GM23338 (cell line): ENCODE data around the gene FCN2. TPM values are rescaled to one million over a fixed set of nuclear protein-coding genes. Genes with fewer than 3 reads are reported as not detected.

Experiments
- ATAC-seq: fragments of 200-7000 bp; cut with Tn5 transposase; 3 replicates; pipeline ENCODE4 v1.9.1; 2020
- DNase-seq: peaks from one replicate; pipeline ENCODE4 v3.0.0-alpha.2; 2015; ENCODE audit warnings: low spot score
- H2AFZ ChIP-seq: fragments of 200-600 bp; sonication (generic); 2 replicates; pipeline ENCODE4 v1.8.0; 2016; ENCODE audit warnings: antibody characterized with exemption, mild to moderate bottlenecking, moderate library complexity
- H3F3A ChIP-seq: fragments of 200-600 bp; sonication (generic); replicated peaks from 2 replicates; pipeline ENCODE4 v1.8.0; 2017; ENCODE audit warnings: antibody characterized with exemption, mixed run types, low read depth
- H3K27ac ChIP-seq: fragments of 200-600 bp; sonication (generic); 2 replicates; pipeline ENCODE4 v1.6.1; 2016; ENCODE audit warnings: low read depth
- H3K27me3 ChIP-seq: fragments of 200-600 bp; sonication (generic); 2 replicates; pipeline ENCODE4 v1.8.0; 2016; ENCODE audit warnings: mild to moderate bottlenecking, mixed run types, moderate library complexity; ENCODE audit not compliant: insufficient read depth
- H3K36me3 ChIP-seq: fragments of 200-600 bp; sonication (generic); 2 replicates; pipeline ENCODE4 v1.8.0; 2016; ENCODE audit warnings: mild to moderate bottlenecking; ENCODE audit not compliant: insufficient read depth
- H3K4me1 ChIP-seq: fragments of 200-600 bp; sonication (generic); 2 replicates; pipeline ENCODE4 v1.8.0; 2016; ENCODE audit warnings: mild to moderate bottlenecking, moderate library complexity; ENCODE audit not compliant: insufficient read depth
- H3K4me2 ChIP-seq: fragments of 200-600 bp; sonication (generic); 2 replicates; pipeline ENCODE4 v1.7.1; 2017; ENCODE audit warnings: mixed run types
- H3K4me3 ChIP-seq: fragments of 200-600 bp; sonication (generic); 2 replicates; pipeline ENCODE4 v1.6.1; 2016; ENCODE audit warnings: mixed run types
- H3K79me2 ChIP-seq: fragments of 200-600 bp; sonication (generic); replicated peaks from 2 replicates; pipeline ENCODE4 v1.8.0; 2017; ENCODE audit warnings: mild to moderate bottlenecking; ENCODE audit not compliant: insufficient read depth
- H3K9me2 ChIP-seq: fragments of 200-600 bp; sonication (generic); 2 replicates; pipeline ENCODE4 v1.8.0; 2017; ENCODE audit not compliant: insufficient read depth
- H4K20me1 ChIP-seq: fragments of 200-600 bp; sonication (generic); replicated peaks from 2 replicates; pipeline ENCODE4 v1.8.0; 2017; ENCODE audit warnings: mild to moderate bottlenecking; ENCODE audit not compliant: insufficient read depth
- H3K27ac Mint-ChIP-seq: 2 replicates; pipeline ENCODE4 v1.8.0; 2020; ENCODE audit warnings: inconsistent platforms, mild to moderate bottlenecking, moderate library complexity, mixed read lengths
- H3K27me3 Mint-ChIP-seq: 3 replicates; pipeline ENCODE4 v1.8.0; 2022; ENCODE audit warnings: low read depth, mild to moderate bottlenecking, moderate library complexity, mixed read lengths, inconsistent platforms; ENCODE audit not compliant: insufficient read depth, poor library complexity
- H3K36me3 Mint-ChIP-seq: 3 replicates; pipeline ENCODE4 v1.8.0; 2021; ENCODE audit warnings: low read depth, mild to moderate bottlenecking, inconsistent platforms, moderate library complexity, mixed read lengths
- H3K4me1 Mint-ChIP-seq: 3 replicates; pipeline ENCODE4 v1.8.0; 2020; ENCODE audit warnings: mild to moderate bottlenecking, inconsistent platforms, mixed read lengths
- H3K4me3 Mint-ChIP-seq: 3 replicates; pipeline ENCODE4 v1.8.0; 2021; ENCODE audit warnings: moderate library complexity, mild to moderate bottlenecking, inconsistent platforms, mixed read lengths
- H3K9me3 Mint-ChIP-seq: 3 replicates; pipeline ENCODE4 v1.8.0; 2020; ENCODE audit warnings: moderate library complexity, mild to moderate bottlenecking, inconsistent platforms, mixed read lengths
- CTCF ChIP-seq, 2 experiments: fragments of 200-600 bp in 1 of 2; sonication (generic) in 1 of 2; conservative IDR thresholded peaks; 2 replicates each; pipeline versions ENCODE4 v1.5.1 to v1.6.1; 2016 to 2017; ENCODE audit warnings: antibody characterized with exemption in 2 of 2, low read depth in 2 of 2, mild to moderate bottlenecking in 2 of 2, moderate library complexity in 1 of 2
- ETS1 ChIP-seq: IDR thresholded peaks from 2 replicates; pipeline ENCODE4 v1.6.1; 2016; ENCODE audit warnings: antibody characterized with exemption
- EZH2 ChIP-seq: fragments of 200-600 bp; sonication (generic); IDR thresholded peaks from one replicate; pipeline ENCODE4 v1.8.0; 2017; ENCODE audit warnings: antibody characterized with exemption, mild to moderate bottlenecking, low read depth; ENCODE audit not compliant: unreplicated experiment
- EZH2phosphoT487 ChIP-seq: fragments of 200-600 bp; sonication (generic); IDR thresholded peaks from one replicate; pipeline ENCODE4 v1.8.1; 2018; ENCODE audit warnings: antibody characterized with exemption; ENCODE audit not compliant: unreplicated experiment
- JUNB ChIP-seq: IDR thresholded peaks from one replicate; pipeline ENCODE4 v1.6.1; 2016; ENCODE audit warnings: antibody characterized with exemption; ENCODE audit not compliant: unreplicated experiment
- NANOG ChIP-seq: IDR thresholded peaks from 2 replicates; pipeline ENCODE4 v1.6.1; 2016; ENCODE audit warnings: antibody characterized with exemption, borderline replicate concordance
- POLR2AphosphoS5 ChIP-seq: IDR thresholded peaks from 2 replicates; pipeline ENCODE4 v1.6.1; 2016; ENCODE audit warnings: antibody characterized with exemption, low read depth
- REST ChIP-seq: IDR thresholded peaks from one replicate; pipeline ENCODE4 v1.6.1; 2018; ENCODE audit warnings: antibody characterized with exemption; ENCODE audit not compliant: unreplicated experiment
- STAT1 ChIP-seq: IDR thresholded peaks from one replicate; pipeline ENCODE4 v1.6.1; 2016; ENCODE audit warnings: antibody characterized with exemption; ENCODE audit not compliant: unreplicated experiment
- ZNF331 ChIP-seq: fragments of 250-450 bp; sonication (Bioruptor Pico); IDR thresholded peaks from 2 replicates; pipeline ENCODE4 v1.5.0; 2020; ENCODE audit warnings: low read depth, mild to moderate bottlenecking, moderate library complexity
- ZNF462 ChIP-seq: fragments of 250-450 bp; sonication (Bioruptor Pico); IDR thresholded peaks from 2 replicates; pipeline ENCODE4 v1.5.0; 2020; ENCODE audit warnings: mild to moderate bottlenecking, moderate library complexity
- polyA plus RNA-seq: library from polyadenylated mRNA; unstranded; fragments of >200 nt; fragmentation: Nextera tagmentation; extraction: Ambion mirVana; gene quantifications from 2 replicates; pipeline ENCODE4 v1.2.1, GENCODE V29; 2016
- total RNA-seq: library from RNA; depleted of rRNA; stranded (reverse); fragments of >200 nt; shearing (Covaris generic); gene quantifications from 2 replicates; pipeline ENCODE4 v1.2.3, GENCODE V29; 2014

Gene FCN2
- total and polyA plus RNA-seq, 2 experiments from 2014 or later: not detected

DNA sequence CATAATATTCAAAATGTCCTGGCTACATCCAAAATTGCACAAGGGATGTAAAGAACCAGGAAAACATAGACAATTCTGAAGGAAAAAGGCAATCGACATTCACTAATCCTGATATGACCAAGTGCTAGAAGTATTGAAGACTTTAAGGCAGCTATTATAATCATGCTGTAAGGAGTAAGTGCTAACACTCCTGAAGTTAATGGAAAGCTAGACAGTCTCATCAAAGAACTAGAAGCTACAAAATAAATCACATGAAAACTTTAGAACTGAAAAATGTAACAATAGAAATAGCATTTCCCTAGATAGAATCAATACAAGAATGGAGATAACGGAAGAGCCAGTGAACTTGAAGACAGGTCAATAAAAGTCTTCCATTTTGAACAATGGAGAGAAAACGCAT lies 18.6 kb downstream of the FCN2 start:
- Histone ChIP-seq H2AFZ (no peak overlapping the region), H3K9me2 (no peaks in the 10 kb centered on the region), H3K79me2 (no peaks in the 10 kb centered on the region), H3K4me2 (no peak overlapping the region), H3K27me3 (no peaks in the 10 kb centered on the region), H3K4me3 (no peak overlapping the region), H3F3A (no peaks in the 10 kb centered on the region), H4K20me1 (no peaks in the 10 kb centered on the region), H3K27ac (no peak overlapping the region), H3K4me1 (no peaks in the 10 kb centered on the region), H3K36me3 (no peaks in the 10 kb centered on the region)
- Mint-ChIP-seq H3K4me1 (no peaks in the 10 kb centered on the region), H3K27me3 (no peaks in the 10 kb centered on the region), H3K9me3 (peaks cover 27% of the 10 kb centered on the region), H3K27ac (no peak overlapping the region), H3K4me3 (no peak overlapping the region), H3K36me3 (peaks cover 7% of the 10 kb centered on the region; the same call in 1 of the 3 replicates)
- DNase-seq: no peak
- TF ChIP-seq ZNF331 (CRISPR knock-in tag): no peak
- TF ChIP-seq NANOG: no peak
- TF ChIP-seq JUNB: no peak
- TF ChIP-seq STAT1: no peak
- no peak for TF ChIP-seq EZH2phosphoT487
- no peak for TF ChIP-seq ETS1
- no peak for TF ChIP-seq CTCF (conservative IDR thresholded peaks at IDR 0.05; ENCODE audit: low read depth in 2 of 2)
- TF ChIP-seq REST: no peak
- TF ChIP-seq ZNF462: no peak
- no peak for TF ChIP-seq EZH2
- TF ChIP-seq POLR2AphosphoS5: no peak
- ATAC-seq: no peak
